ENCODE data around the gene MDN1. TPM values are rescaled to one million over a fixed set of nuclear protein-coding genes. Genes with fewer than 3 reads are reported as not detected.

The MDN1 gene
- total RNA-seq, 2 experiments from 2014 or later: 38.2 to 39.4 TPM

GRCh38 chr6:89702349-89702748 lies 117.2 kb downstream of the MDN1 start:
- CTCF ChIA-PET: interaction anchor here (1.3 kb wide), 1 partner anchor 331 kb away, joined by 3 read pairs; no protein-coding TSS in a partner anchor

GRCh38 chr6:89695667-89696066 lies 123.9 kb downstream of the MDN1 start:
- ChIA-PET CTCF (interaction anchor here (1.5 kb wide), 1 partner anchor 43 kb away, joined by 3 read pairs; no protein-coding TSS in a partner anchor), POLR2A (no interaction called here)
- Mint-ChIP-seq H3K4me1 (peaks cover 9% of the 10 kb centered on the region), H3K4me3 (no peak overlapping the region), H3K36me3 (ENCODE audit: low read depth) (peaks cover 65% of the 10 kb centered on the region), H3K27me3 (no peaks in the 10 kb centered on the region), H3K27ac (no peak overlapping the region), H3K9me3 (no peaks in the 10 kb centered on the region)
- DNase-seq: no peak

More at GRCh38 chr6:89702349-89702748, 117.2 kb downstream of the MDN1 start:
- H3K36me3 Mint-ChIP-seq (ENCODE audit: low read depth): peaks cover 59% of the 10 kb centered on the region
- DNase-seq: no peak
- H3K4me1 Mint-ChIP-seq: peaks cover 2% of the 10 kb centered on the region
- no peaks in the 10 kb centered on the region for H3K27me3 Mint-ChIP-seq
- POLR2A ChIA-PET: no interaction called here
- no peaks in the 10 kb centered on the region for H3K9me3 Mint-ChIP-seq
- no peak overlapping the region for H3K4me3 Mint-ChIP-seq
- no peak overlapping the region for H3K27ac Mint-ChIP-seq

GRCh38 chr6:89694428-89694827 lies 125.2 kb downstream of the MDN1 start:
- POLR2A ChIA-PET: no interaction called here
- H3K36me3 Mint-ChIP-seq (ENCODE audit: low read depth): peaks cover 64% of the 10 kb centered on the region

GRCh38 chr6:89693207-89693606 lies 126.4 kb downstream of the MDN1 start:
- DNase-seq: no peak
- Mint-ChIP-seq H3K4me3 (no peak overlapping the region), H3K9me3 (no peaks in the 10 kb centered on the region), H3K4me1 (peaks cover 13% of the 10 kb centered on the region), H3K27ac (no peak overlapping the region), H3K36me3 (ENCODE audit: low read depth) (peaks cover 63% of the 10 kb centered on the region), H3K27me3 (no peaks in the 10 kb centered on the region)
- ChIA-PET CTCF (no interaction called here), POLR2A (no interaction called here)

More at GRCh38 chr6:89694428-89694827, 125.2 kb downstream of the MDN1 start:
- CTCF ChIA-PET: interaction anchor here (1.5 kb wide), 1 partner anchor 44 kb away, joined by 3 read pairs; no protein-coding TSS in a partner anchor
- no peak overlapping the region for H3K4me3 Mint-ChIP-seq
- H3K4me1 Mint-ChIP-seq: peaks cover 13% of the 10 kb centered on the region
- no peaks in the 10 kb centered on the region for H3K9me3 Mint-ChIP-seq
- no peak for DNase-seq
- no peak overlapping the region for H3K27ac Mint-ChIP-seq
- no peaks in the 10 kb centered on the region for H3K27me3 Mint-ChIP-seq

- Mint-ChIP-seq H3K4me3 (no peak overlapping the region), H3K36me3 (ENCODE audit: low read depth) (peaks cover 64% of the 10 kb centered on the region), H3K27me3 (no peaks in the 10 kb centered on the region), H3K27ac (no peak overlapping the region), H3K4me1 (peaks cover 11% of the 10 kb centered on the region), H3K9me3 (no peaks in the 10 kb centered on the region)
- ChIA-PET CTCF (no interaction called here), POLR2A (no interaction called here)
- no peak for DNase-seq
These were observed 127.3 kb downstream of the MDN1 start for GRCh38 chr6:89692256-89692655.

GRCh38 chr6:89690944-89691324 lies 128.7 kb downstream of the MDN1 start:
- CTCF ChIA-PET: interaction anchor here (1.2 kb wide), 1 partner anchor 102 kb away, joined by 3 read pairs; no protein-coding TSS in a partner anchor
- no peaks in the 10 kb centered on the region for H3K27me3 Mint-ChIP-seq
- H3K4me1 Mint-ChIP-seq: peaks cover 11% of the 10 kb centered on the region
- POLR2A ChIA-PET: no interaction called here
- peak overlapping the region; percentile 38 for H3K27ac Mint-ChIP-seq
- DNase-seq: no peak
- peaks cover 63% of the 10 kb centered on the region for H3K36me3 Mint-ChIP-seq (ENCODE audit: low read depth)
- no peak overlapping the region for H3K4me3 Mint-ChIP-seq
- no peaks in the 10 kb centered on the region for H3K9me3 Mint-ChIP-seq

GRCh38 chr6:89689732-89690131 lies 129.9 kb downstream of the MDN1 start:
- ChIA-PET CTCF (no interaction called here), POLR2A (no interaction called here)
- no peaks in the 10 kb centered on the region for H3K9me3 Mint-ChIP-seq
- DNase-seq: no peak
- no peaks in the 10 kb centered on the region for H3K27me3 Mint-ChIP-seq
- H3K4me1 Mint-ChIP-seq: peaks cover 11% of the 10 kb centered on the region
- H3K27ac Mint-ChIP-seq: peak overlapping the region; percentile 24
- no peak overlapping the region for H3K4me3 Mint-ChIP-seq
- H3K36me3 Mint-ChIP-seq (ENCODE audit: low read depth): peaks cover 64% of the 10 kb centered on the region

GRCh38 chr6:89688328-89688727 lies 131.3 kb downstream of the MDN1 start:
- H3K27ac Mint-ChIP-seq: no peak overlapping the region
- POLR2A ChIA-PET: no interaction called here
- H3K9me3 Mint-ChIP-seq: no peaks in the 10 kb centered on the region
- H3K4me3 Mint-ChIP-seq: no peak overlapping the region
- DNase-seq: no peak
- H3K36me3 Mint-ChIP-seq (ENCODE audit: low read depth): peaks cover 61% of the 10 kb centered on the region
- no peaks in the 10 kb centered on the region for H3K27me3 Mint-ChIP-seq
- CTCF ChIA-PET: interaction anchor here (0.6 kb wide), 1 partner anchor 573 kb away, joined by 3 read pairs; no protein-coding TSS in a partner anchor
- H3K4me1 Mint-ChIP-seq: peaks cover 11% of the 10 kb centered on the region

- Mint-ChIP-seq H3K27me3 (no peaks in the 10 kb centered on the region), H3K4me3 (no peak overlapping the region), H3K4me1 (peaks cover under 1% of the 10 kb centered on the region), H3K9me3 (no peaks in the 10 kb centered on the region), H3K36me3 (ENCODE audit: low read depth) (peaks cover 66% of the 10 kb centered on the region), H3K27ac (no peak overlapping the region)
- POLR2A ChIA-PET: no interaction called here
- CTCF ChIA-PET: no interaction called here
- DNase-seq: no peak
These were observed 134.3 kb downstream of the MDN1 start for GRCh38 chr6:89685311-89685710.

GRCh38 chr6:89682991-89683390 lies 136.6 kb downstream of the MDN1 start:
- H3K27me3 Mint-ChIP-seq: no peaks in the 10 kb centered on the region
- no peaks in the 10 kb centered on the region for H3K4me1 Mint-ChIP-seq
- no peak overlapping the region for H3K4me3 Mint-ChIP-seq
- peaks cover 68% of the 10 kb centered on the region for H3K36me3 Mint-ChIP-seq (ENCODE audit: low read depth)
- CTCF ChIA-PET: no interaction called here
- no peaks in the 10 kb centered on the region for H3K9me3 Mint-ChIP-seq
- H3K27ac Mint-ChIP-seq: no peak overlapping the region
- POLR2A ChIA-PET: no interaction called here
- DNase-seq: no peak

GRCh38 chr6:89681983-89682564 lies 137.5 kb downstream of the MDN1 start:
- ChIA-PET POLR2A (interaction anchor here (1.2 kb wide), 1 partner anchor 44 kb away, joined by 4 read pairs; the partner anchor contains the start of gene LYRM2), CTCF (no interaction called here)
- Mint-ChIP-seq H3K27me3 (no peaks in the 10 kb centered on the region), H3K36me3 (ENCODE audit: low read depth) (peaks cover 68% of the 10 kb centered on the region), H3K9me3 (no peaks in the 10 kb centered on the region), H3K27ac (no peak overlapping the region), H3K4me1 (no peaks in the 10 kb centered on the region), H3K4me3 (no peak overlapping the region)
- DNase-seq: no peak

GRCh38 chr6:89680551-89680950 lies 139.0 kb downstream of the MDN1 start:
- no peak overlapping the region for H3K4me3 Mint-ChIP-seq
- ChIA-PET CTCF (no interaction called here), POLR2A (no interaction called here)
- H3K27me3 Mint-ChIP-seq: no peaks in the 10 kb centered on the region
- no peaks in the 10 kb centered on the region for H3K9me3 Mint-ChIP-seq
- no peak overlapping the region for H3K27ac Mint-ChIP-seq
- peaks cover 70% of the 10 kb centered on the region for H3K36me3 Mint-ChIP-seq (ENCODE audit: low read depth)
- no peaks in the 10 kb centered on the region for H3K4me1 Mint-ChIP-seq
- DNase-seq: no peak

- Mint-ChIP-seq H3K4me1 (no peaks in the 10 kb centered on the region), H3K4me3 (no peak overlapping the region), H3K9me3 (no peaks in the 10 kb centered on the region), H3K27me3 (no peaks in the 10 kb centered on the region), H3K27ac (no peak overlapping the region), H3K36me3 (ENCODE audit: low read depth) (peaks cover 71% of the 10 kb centered on the region)
- DNase-seq: no peak
- ChIA-PET CTCF (no interaction called here), POLR2A (no interaction called here)
These were observed 139.4 kb downstream of the MDN1 start for GRCh38 chr6:89680150-89680549.

All from activated CD4-positive, alpha-beta memory T cell treated with anti-CD3 and anti-CD28 coated beads, Interleukin-2, amount 10 ng/mL, durations not matched to agents 7 days and 5 days (primary cell).